Measurements from ENCODE around the gene HSPA4.

- TF ChIP-seq GATA2 (IDR thresholded peaks at IDR 0.05; ENCODE audit: low read depth, low read length): no peak
- no peak for TF ChIP-seq GATA3 (IDR thresholded peaks at IDR 0.05; ENCODE audit: low read depth, low read length)
Observed at GRCh38 chr5:133121611-133122150, 69.9 kb downstream of the HSPA4 start.
